Measurements from ENCODE around the gene TWNK.
"Not testable (repeated sequence)": the region's sequence is repeated elsewhere in the genome, so short reads cannot be mapped to it uniquely, and the experiment has no call there.

TWNK gene

GRCh38 chr10:101032637-101033224 lies 45.4 kb downstream of the TWNK start:
- no peak for FAIRE-seq

GRCh38 chr10:101033276-101033675 lies 45.9 kb downstream of the TWNK start:
- no peak for FAIRE-seq

GRCh38 chr10:101034404-101034803 lies 47.1 kb downstream of the TWNK start:
- not testable (repeated sequence) for FAIRE-seq

- FAIRE-seq = no peak
These were observed 48.0 kb downstream of the TWNK start for GRCh38 chr10:101035314-101035713.

GRCh38 chr10:101035916-101036702 lies 48.8 kb downstream of the TWNK start:
- no peak for FAIRE-seq

- FAIRE-seq = no peak
These were observed 49.4 kb downstream of the TWNK start for GRCh38 chr10:101036726-101037125.

GRCh38 chr10:101038484-101038883 lies 51.1 kb downstream of the TWNK start:
- no peak for FAIRE-seq

- FAIRE-seq = no peak
These were observed 52.7 kb downstream of the TWNK start for GRCh38 chr10:101040061-101040460.

GRCh38 chr10:101040851-101041250 lies 53.5 kb downstream of the TWNK start:
- no peak for FAIRE-seq

GRCh38 chr10:101041252-101041761 lies 54.0 kb downstream of the TWNK start:
- FAIRE-seq = no peak

GRCh38 chr10:101042118-101042517 lies 54.8 kb downstream of the TWNK start:
- FAIRE-seq = no peak

- FAIRE-seq = peak; percentile 21
These were observed 55.5 kb downstream of the TWNK start for GRCh38 chr10:101042667-101043362.

GRCh38 chr10:101043363-101043707 lies 56.0 kb downstream of the TWNK start:
- FAIRE-seq = no peak

Measured in islet of Langerhans (tissue), 1 donor.